HG02885 (cell line): Measurements from ENCODE around the gene SAYSD1.

ENCODE experiments used
- ATAC-seq: cut with Tn5 transposase; IDR thresholded peaks from one replicate; pipeline ENCODE4 v1.9.1; 2021; ENCODE audit warnings: mild to moderate bottlenecking; ENCODE audit not compliant: unreplicated experiment, poor library complexity

SAYSD1 gene

DNA sequence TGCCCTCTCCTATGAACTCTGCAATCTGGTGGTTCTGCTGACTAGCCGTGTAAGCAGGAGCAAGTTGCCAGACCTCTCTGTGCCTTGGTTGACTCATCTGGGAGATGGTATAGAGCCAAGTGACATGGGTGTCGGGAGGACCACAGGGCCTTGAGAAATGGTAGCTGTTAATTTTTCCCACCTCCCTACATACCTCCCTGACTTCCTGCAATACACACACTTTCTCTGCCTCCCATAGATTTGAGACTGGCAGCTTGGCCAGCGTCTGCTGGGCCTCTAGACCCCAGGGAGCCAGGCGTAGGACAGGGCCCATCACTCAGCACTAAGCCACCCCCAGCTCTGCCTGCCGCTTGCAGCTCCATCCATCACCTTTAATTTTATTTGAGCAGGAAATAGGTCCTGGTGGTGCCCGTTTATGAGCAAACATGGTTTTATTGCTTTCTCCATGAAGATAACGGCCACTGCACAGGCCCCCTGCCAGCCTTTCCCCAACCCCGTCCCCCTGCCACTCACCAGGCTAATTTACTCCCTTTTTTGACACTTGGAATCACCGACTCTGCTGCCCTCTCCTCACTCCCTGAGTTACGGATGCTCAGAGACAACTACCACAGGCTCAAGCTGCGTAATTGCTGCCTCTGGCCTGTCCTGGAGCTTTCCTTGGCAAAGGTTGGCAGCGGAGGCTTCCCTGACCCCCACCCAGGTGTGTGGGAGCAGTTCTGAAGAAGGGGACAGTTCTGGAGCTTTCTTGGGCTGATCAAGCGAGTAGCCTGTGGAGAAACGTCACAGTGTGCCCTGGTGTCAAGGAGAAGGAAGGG lies 55.3 kb downstream of the SAYSD1 start:
- no peak for ATAC-seq

- no peak for ATAC-seq
Observed at GRCh38 chr6:39058471-39059147, 56.4 kb downstream of the SAYSD1 start.

DNA sequence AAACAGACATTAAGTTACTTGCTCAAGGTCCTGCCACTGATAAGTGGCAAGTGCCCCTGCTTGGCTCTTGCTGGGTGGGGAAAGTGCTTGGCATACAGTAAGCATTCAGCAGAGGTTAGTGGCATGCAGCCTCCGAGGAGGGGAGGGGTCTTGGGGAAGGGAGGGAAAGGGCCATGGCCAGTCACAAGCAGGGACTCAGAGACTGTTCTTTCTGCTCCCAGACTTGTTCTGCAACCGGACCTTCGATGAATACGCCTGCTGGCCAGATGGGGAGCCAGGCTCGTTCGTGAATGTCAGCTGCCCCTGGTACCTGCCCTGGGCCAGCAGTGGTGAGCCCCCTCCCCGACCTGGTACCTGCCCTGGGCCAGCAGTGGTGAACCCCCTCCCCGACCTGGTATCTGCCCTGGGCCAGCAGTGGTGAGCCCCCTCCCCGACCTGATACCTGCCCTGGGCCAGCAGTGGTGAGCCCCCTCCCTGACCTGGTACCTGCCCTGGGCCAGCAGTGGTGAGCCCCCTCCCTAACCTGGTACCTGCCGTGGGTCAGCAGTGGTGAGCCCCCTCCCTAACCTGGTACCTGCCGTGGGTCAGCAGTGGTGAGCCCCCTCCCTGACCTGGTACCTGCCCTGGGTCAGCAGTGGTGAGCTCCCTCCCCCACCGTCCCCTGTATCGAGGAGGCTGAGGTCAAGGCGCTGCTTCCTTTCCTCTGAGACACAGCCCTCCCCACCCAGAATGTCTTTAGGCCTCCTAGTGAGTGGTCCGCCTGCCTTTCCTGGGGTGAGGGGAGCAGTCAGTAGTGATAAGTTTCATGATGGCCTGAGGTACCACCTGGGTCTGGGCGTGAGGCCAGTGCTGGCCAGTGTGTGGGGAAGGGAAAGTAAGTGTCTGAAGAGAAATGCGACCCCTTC lies 57.5 kb downstream of the SAYSD1 start:
- no peak for ATAC-seq

DNA sequence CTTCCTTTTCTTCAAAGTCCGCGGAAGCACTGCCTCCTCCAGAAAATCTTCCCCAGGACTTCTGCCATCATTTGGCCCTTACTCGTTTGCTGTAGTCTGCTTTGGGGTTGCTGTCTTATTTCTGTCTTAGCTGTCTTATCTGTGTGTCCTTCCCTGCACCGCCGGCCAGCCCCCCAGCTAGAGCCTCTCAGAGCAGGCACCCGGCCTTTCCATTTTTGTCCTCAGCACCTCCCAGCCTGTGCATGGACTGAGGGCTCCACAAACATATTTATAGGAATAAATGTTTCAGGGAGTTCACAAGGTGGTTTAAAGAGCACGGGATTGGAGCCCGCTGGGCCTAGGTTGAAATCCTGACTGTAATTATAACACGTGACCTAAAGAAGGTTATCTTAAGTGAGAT lies 58.3 kb downstream of the SAYSD1 start:
- no peak for ATAC-seq

DNA sequence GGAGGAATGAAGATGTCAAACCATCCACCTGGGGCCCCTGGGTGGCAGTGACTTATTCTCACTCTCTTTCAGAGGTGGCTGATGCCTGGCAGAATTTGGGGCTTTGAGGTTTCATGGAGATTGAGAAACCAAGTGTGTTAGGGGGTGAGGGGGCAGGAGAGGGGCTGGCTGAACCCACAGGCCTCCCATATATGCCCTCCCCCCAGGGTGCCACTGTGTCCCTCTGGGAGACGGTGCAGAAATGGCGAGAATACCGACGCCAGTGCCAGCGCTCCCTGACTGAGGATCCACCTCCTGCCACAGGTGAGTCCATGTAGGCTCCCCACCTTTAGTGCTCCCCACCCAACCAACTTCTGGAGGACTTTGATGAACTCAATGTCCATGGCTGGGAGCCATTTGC lies 58.8 kb downstream of the SAYSD1 start:
- ATAC-seq, result no peak

DNA sequence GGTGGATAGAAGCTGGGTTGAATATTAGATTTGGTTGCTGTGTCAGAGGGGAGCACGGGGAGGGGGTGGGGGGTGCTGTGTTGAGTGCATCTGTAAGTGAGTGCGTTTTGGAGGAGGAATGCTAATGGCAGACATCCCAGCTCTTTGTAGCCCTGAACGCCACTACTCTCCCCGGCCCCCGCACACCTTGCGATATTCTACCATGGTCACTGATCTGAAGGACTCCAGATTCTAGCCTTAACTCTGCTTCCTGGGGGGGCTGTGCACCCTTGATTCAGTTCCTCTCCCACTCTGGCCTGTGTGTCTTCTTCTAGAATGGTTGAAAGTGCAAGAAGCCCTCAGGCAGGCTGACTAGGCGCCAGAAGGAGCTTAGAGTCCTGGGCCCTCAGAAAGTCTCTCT lies 59.3 kb downstream of the SAYSD1 start:
- ATAC-seq, result no peak

DNA sequence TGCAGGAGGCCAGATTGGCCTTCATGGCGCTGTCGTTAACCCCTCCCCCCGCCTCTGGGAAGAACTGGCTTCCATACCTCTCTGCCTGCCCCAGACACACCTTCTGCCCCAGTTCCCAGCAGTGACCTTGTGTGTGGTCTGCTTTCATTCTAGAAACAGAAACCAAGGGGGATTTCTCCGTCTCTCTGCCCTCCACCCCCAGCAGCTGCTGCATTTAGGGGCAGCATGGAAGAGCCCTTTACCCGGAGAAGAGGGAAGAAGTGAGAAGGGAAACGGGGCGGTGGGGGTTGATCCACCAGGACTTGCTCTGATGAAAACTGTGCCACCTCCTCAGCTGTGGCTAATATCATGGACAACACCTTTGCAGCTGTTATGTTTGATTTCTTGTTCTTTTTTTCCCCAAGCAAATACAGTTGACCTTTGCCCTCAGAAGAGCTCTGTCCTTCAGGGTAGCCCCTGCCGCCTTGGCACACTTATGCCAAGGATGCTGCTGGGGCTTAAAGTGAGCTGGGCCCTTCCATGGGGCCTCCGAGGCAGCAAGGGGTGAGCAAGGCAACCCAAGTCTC lies 60.3 kb downstream of the SAYSD1 start:
- ATAC-seq, result no peak
